H9 (cell line): ENCODE results near the gene GGCT. TPM values are rescaled to one million over a fixed set of nuclear protein-coding genes. Genes with fewer than 3 reads are reported as not detected.

Experiments
- DNase-seq: peaks from one replicate; pipeline ENCODE4 v3.0.0-alpha.2; 2017
- H2AFZ ChIP-seq: one replicate; pipeline ENCODE4 v1.6.1; 2013; ENCODE audit warnings: mild to moderate bottlenecking, low read length, control low read depth, moderate library complexity
- H2AK5ac ChIP-seq: 2 replicates; pipeline ENCODE4 v1.6.1; 2013; ENCODE audit warnings: low read length, control low read depth, mixed read lengths; ENCODE audit not compliant: insufficient read length
- H2BK120ac ChIP-seq: one replicate; pipeline ENCODE4 v1.6.1; 2013; ENCODE audit warnings: low read depth, mild to moderate bottlenecking, low read length, control low read depth, inconsistent platforms; ENCODE audit not compliant: poor library complexity, severe bottlenecking
- H2BK12ac ChIP-seq: 2 replicates; pipeline ENCODE4 v1.6.1; 2013; ENCODE audit warnings: low read length, control low read depth, mixed read lengths, low read depth; ENCODE audit not compliant: insufficient read length
- H2BK15ac ChIP-seq: 2 replicates; pipeline ENCODE4 v1.6.1; 2013; ENCODE audit warnings: low read depth, low read length, control low read depth
- H2BK20ac ChIP-seq: one replicate; pipeline ENCODE4 v1.6.1; 2013; ENCODE audit warnings: low read depth, mild to moderate bottlenecking, low read length, control low read depth, inconsistent platforms; ENCODE audit not compliant: poor library complexity, severe bottlenecking
- H2BK5ac ChIP-seq: 2 replicates; pipeline ENCODE4 v1.6.1; 2013; ENCODE audit warnings: low read length, control low read depth, mixed read lengths; ENCODE audit not compliant: insufficient read length
- H3K14ac ChIP-seq: 2 replicates; pipeline ENCODE4 v1.6.1; 2013; ENCODE audit warnings: low read length, control low read depth; ENCODE audit not compliant: insufficient read depth
- H3K18ac ChIP-seq: 2 replicates; pipeline ENCODE4 v1.6.1; 2013; ENCODE audit warnings: low read depth, mild to moderate bottlenecking, mixed read lengths, low read length, control low read depth; ENCODE audit not compliant: insufficient read length
- H3K23ac ChIP-seq: 2 replicates; pipeline ENCODE4 v1.6.1; 2013; ENCODE audit warnings: low read length, control low read depth, mixed read lengths, low read depth; ENCODE audit not compliant: insufficient read length
- H3K23me2 ChIP-seq: 2 replicates; pipeline ENCODE4 v1.6.1; 2013; ENCODE audit warnings: low read depth, mild to moderate bottlenecking, mixed read lengths, low read length, control low read depth; ENCODE audit not compliant: insufficient read length, poor library complexity, severe bottlenecking
- H3K27ac ChIP-seq: 2 replicates; pipeline ENCODE4 v1.5.1; 2013; ENCODE audit warnings: low read length, control low read depth, mixed read lengths, low read depth; ENCODE audit not compliant: insufficient read length
- H3K27me3 ChIP-seq: 2 replicates; pipeline ENCODE4 v1.6.1; 2013; ENCODE audit warnings: low read length, control low read depth, inconsistent platforms; ENCODE audit not compliant: insufficient read depth
- H3K4ac ChIP-seq: 2 replicates; pipeline ENCODE4 v1.6.1; 2013; ENCODE audit warnings: low read depth, mild to moderate bottlenecking, control low read depth, inconsistent platforms, low read length, moderate library complexity
- H3K4me1 ChIP-seq: 2 replicates; pipeline ENCODE4 v1.6.1; 2013; ENCODE audit warnings: low read length, control low read depth, inconsistent platforms; ENCODE audit not compliant: insufficient read depth
- H3K4me2 ChIP-seq: 2 replicates; pipeline ENCODE4 v1.6.1; 2013; ENCODE audit warnings: low read length, control low read depth, mixed read lengths; ENCODE audit not compliant: insufficient read length, insufficient read depth
- H3K56ac ChIP-seq: 2 replicates; pipeline ENCODE4 v1.6.1; 2013; ENCODE audit warnings: low read depth, mild to moderate bottlenecking, mixed read lengths, low read length, control low read depth; ENCODE audit not compliant: insufficient read length
- H3K79me1 ChIP-seq: 2 replicates; pipeline ENCODE4 v1.6.1; 2013; ENCODE audit warnings: low read depth, mild to moderate bottlenecking, moderate library complexity, low read length, control low read depth, inconsistent platforms; ENCODE audit not compliant: insufficient read depth, poor library complexity, severe bottlenecking
- H3K79me2 ChIP-seq: 2 replicates; pipeline ENCODE4 v1.6.1; 2013; ENCODE audit warnings: low read length, control low read depth, inconsistent platforms; ENCODE audit not compliant: insufficient read depth
- H3K9ac ChIP-seq: 2 replicates; pipeline ENCODE4 v1.6.1; 2013; ENCODE audit warnings: low read length, control low read depth, mixed read lengths; ENCODE audit not compliant: insufficient read length; ENCODE audit errors: extremely low read depth
- H3K9me3 ChIP-seq: one replicate; pipeline ENCODE4 v1.6.1; 2013; ENCODE audit warnings: low read depth, low read length, inconsistent platforms; ENCODE audit not compliant: control insufficient read depth
- H3T11ph ChIP-seq: one replicate; pipeline ENCODE4 v1.6.1; 2013; ENCODE audit warnings: mild to moderate bottlenecking, low read length, control low read depth, inconsistent platforms
- H4K20me1 ChIP-seq: one replicate; pipeline ENCODE4 v1.6.1; 2013; ENCODE audit not compliant: control insufficient read depth, insufficient read length, insufficient read depth
- H4K5ac ChIP-seq: 2 replicates; pipeline ENCODE4 v1.6.1; 2013; ENCODE audit warnings: low read depth, mild to moderate bottlenecking, mixed read lengths, low read length, control low read depth; ENCODE audit not compliant: insufficient read length
- H4K8ac ChIP-seq: replicated peaks from 2 replicates; pipeline ENCODE4 v1.6.1; 2013; ENCODE audit warnings: low read length, control low read depth, mixed read lengths, low read depth; ENCODE audit not compliant: insufficient read length
- H4K91ac ChIP-seq: 2 replicates; pipeline ENCODE4 v1.6.1; 2013; ENCODE audit warnings: low read depth, mild to moderate bottlenecking, moderate library complexity, mixed read lengths, low read length, control low read depth; ENCODE audit not compliant: insufficient read length
- H3K27ac Mint-ChIP-seq, 3 experiments: 2 replicates in 2 of 3; 3 replicates in 1 of 3; pipeline ENCODE4 v1.8.0; 2020 to 2021; ENCODE audit warnings: mixed read lengths in 3 of 3, mild to moderate bottlenecking in 1 of 3, moderate library complexity in 1 of 3
- H3K27me3 Mint-ChIP-seq: 2 replicates; pipeline ENCODE4 v1.8.0; 2021; ENCODE audit warnings: low read depth, mild to moderate bottlenecking, moderate library complexity, mixed read lengths
- H3K36me3 Mint-ChIP-seq, 3 experiments: 2 replicates in 2 of 3; 3 replicates in 1 of 3; pipeline ENCODE4 v1.8.0; 2020 to 2021; ENCODE audit warnings: low read depth in 3 of 3, mixed read lengths in 3 of 3; ENCODE audit not compliant: insufficient read depth in 1 of 3
- H3K4me1 Mint-ChIP-seq, 2 experiments: 2 replicates each; pipeline ENCODE4 v1.8.0; 2020; ENCODE audit warnings: mixed read lengths in 2 of 2
- H3K4me3 Mint-ChIP-seq, 2 experiments: 2 replicates in 1 of 2; 3 replicates in 1 of 2; pipeline ENCODE4 v1.8.0; 2020 to 2021; ENCODE audit warnings: mild to moderate bottlenecking in 2 of 2, mixed read lengths in 2 of 2, moderate library complexity in 1 of 2
- H3K9me3 Mint-ChIP-seq, 2 experiments: 2 replicates in 1 of 2; 3 replicates in 1 of 2; pipeline ENCODE4 v1.8.0; 2020; ENCODE audit warnings: mild to moderate bottlenecking in 2 of 2, mixed read lengths in 2 of 2, moderate library complexity in 1 of 2
- CTCF ChIP-seq: fragments of 200-600 bp; sonication (generic); conservative IDR thresholded peaks from 3 replicates; pipeline ENCODE4 v1.8.0; 2021; ENCODE audit warnings: antibody characterized with exemption, mild to moderate bottlenecking
- WGBS: extraction: QIAGEN DNeasy Blood & Tissue Kit; methylation state at CpG from one replicate; pipeline ENCODE4 v1.1.7; 2013; ENCODE audit warnings: missing lambda C conversion rate, low lambda C conversion rate, mixed read lengths; ENCODE audit not compliant: insufficient read length; ENCODE audit errors: extremely low coverage; 5-methylcytosine and 5-hydroxymethylcytosine counted together
- total RNA-seq: library from RNA; stranded (reverse); gene quantifications from 2 replicates; pipeline ENCODE4 v1.2.1, GENCODE V29; 2021

Gene GGCT
- total RNA-seq, 1 experiment from 2014 or later: 84.9 TPM

- Histone ChIP-seq H3K9ac (no peak overlapping the region), H3K4ac (no peak overlapping the region), H3T11ph (no peak overlapping the region), H2BK5ac (no peak overlapping the region), H2BK15ac (no peak overlapping the region), H3K18ac (no peak overlapping the region), H3K23me2 (no peaks in the 10 kb centered on the region), H3K4me2 (no peak overlapping the region), H4K8ac (no peak overlapping the region), H2BK120ac (no peak overlapping the region), H3K27ac (no peak overlapping the region), H4K20me1 (no peaks in the 10 kb centered on the region), H3K4me1 (no peaks in the 10 kb centered on the region), H3K79me2 (no peaks in the 10 kb centered on the region), H3K27me3 (no peaks in the 10 kb centered on the region), H2AK5ac (no peak overlapping the region), H3K79me1 (no peaks in the 10 kb centered on the region), H3K56ac (no peak overlapping the region), H3K9me3 (no peaks in the 10 kb centered on the region), H4K91ac (no peak overlapping the region), H3K14ac (no peak overlapping the region), H4K5ac (no peak overlapping the region), H2BK12ac (no peak overlapping the region), H3K23ac (no peak overlapping the region), H2AFZ (no peak overlapping the region), H2BK20ac (no peak overlapping the region)
- Mint-ChIP-seq H3K27me3 (0 out of 2 replicates have a peak, but pooled peaks cover 2% of the 10 kb centered on the region), H3K4me1 (peaks cover 6 to 7% of the 10 kb centered on the region in 2 experiments; a peak in 3 of 4 replicates), H3K9me3 (peaks cover 0 to 2% of the 10 kb centered on the region in 2 experiments; a peak in 1 of 5 replicates), H3K4me3 (no peak overlapping the region), H3K27ac (no peak overlapping the region), H3K36me3 (no peaks in the 10 kb centered on the region)
- TF ChIP-seq CTCF: no peak
- no CpG with 5 or more reads among the region's 2 CpGs for WGBS
- no peak for DNase-seq
Measured at GRCh38 chr7:30513762-30514161, 9.1 kb upstream of the GGCT start.
